Osteoblast (primary cell): ENCODE data around the gene CILP2. TPM values are rescaled to one million over a fixed set of nuclear protein-coding genes. Genes with fewer than 3 reads are reported as not detected.

Experiments used
- DNase-seq: peaks from one replicate; pipeline ENCODE4 v3.0.0; 2011; ENCODE audit warnings: low spot score, mixed read lengths; ENCODE audit not compliant: insufficient read length; ENCODE audit errors: missing footprints
- H2AFZ ChIP-seq: 2 replicates; pipeline ENCODE4 v1.6.0; 2011; ENCODE audit warnings: mild to moderate bottlenecking, low read length
- H3K27ac ChIP-seq: 2 replicates; pipeline ENCODE4 v1.5.1; 2011; ENCODE audit warnings: mild to moderate bottlenecking, low read depth, low read length, moderate library complexity
- H3K27me3 ChIP-seq: 2 replicates; pipeline ENCODE4 v1.6.0; 2012; ENCODE audit warnings: mild to moderate bottlenecking, control low read depth, inconsistent platforms, low read length, moderate library complexity; ENCODE audit not compliant: insufficient read depth
- H3K36me3 ChIP-seq: 2 replicates; pipeline ENCODE4 v1.5.1; 2011; ENCODE audit warnings: mild to moderate bottlenecking, low read length, control low read depth, moderate library complexity; ENCODE audit not compliant: insufficient read depth
- H3K4me1 ChIP-seq: 2 replicates; pipeline ENCODE4 v1.5.1; 2011; ENCODE audit warnings: mild to moderate bottlenecking, low read length, control low read depth, moderate library complexity; ENCODE audit not compliant: insufficient read depth
- H3K4me2 ChIP-seq: 2 replicates; pipeline ENCODE4 v1.6.0; 2011; ENCODE audit warnings: mild to moderate bottlenecking, low read length; ENCODE audit not compliant: insufficient read depth
- H3K4me3 ChIP-seq: fragments of 200-600 bp; sonication (generic); 3 replicates; pipeline ENCODE4 v1.5.1; 2012; ENCODE audit warnings: mild to moderate bottlenecking, low read length, inconsistent platforms; ENCODE audit not compliant: insufficient read depth
- H3K79me2 ChIP-seq: 2 replicates; pipeline ENCODE4 v1.6.0; 2012; ENCODE audit warnings: mild to moderate bottlenecking, low read length, control low read depth, inconsistent platforms; ENCODE audit not compliant: insufficient read depth
- H3K9me3 ChIP-seq: 2 replicates; pipeline ENCODE4 v1.5.1; 2011; ENCODE audit warnings: low read depth, low read length, control low read depth
- H4K20me1 ChIP-seq: 2 replicates; pipeline ENCODE4 v1.6.0; 2012; ENCODE audit warnings: mild to moderate bottlenecking, low read length, control low read depth; ENCODE audit not compliant: insufficient read depth
- total RNA-seq: library from RNA; depleted of rRNA; stranded (reverse); fragments of >200 nt; gene quantifications from 2 replicates; pipeline ENCODE4 v1.2.3, GENCODE V29; 2012
- TF ChIP-seq, protein P1 (sequence below): IDR thresholded peaks from 2 replicates; pipeline ENCODE4 v1.5.1; 2011; ENCODE audit warnings: mild to moderate bottlenecking, low read depth, low read length, moderate library complexity; ENCODE audit errors: extremely low read depth

The CILP2 gene
- total RNA-seq, 1 donor: 0.72 TPM

DNA sequence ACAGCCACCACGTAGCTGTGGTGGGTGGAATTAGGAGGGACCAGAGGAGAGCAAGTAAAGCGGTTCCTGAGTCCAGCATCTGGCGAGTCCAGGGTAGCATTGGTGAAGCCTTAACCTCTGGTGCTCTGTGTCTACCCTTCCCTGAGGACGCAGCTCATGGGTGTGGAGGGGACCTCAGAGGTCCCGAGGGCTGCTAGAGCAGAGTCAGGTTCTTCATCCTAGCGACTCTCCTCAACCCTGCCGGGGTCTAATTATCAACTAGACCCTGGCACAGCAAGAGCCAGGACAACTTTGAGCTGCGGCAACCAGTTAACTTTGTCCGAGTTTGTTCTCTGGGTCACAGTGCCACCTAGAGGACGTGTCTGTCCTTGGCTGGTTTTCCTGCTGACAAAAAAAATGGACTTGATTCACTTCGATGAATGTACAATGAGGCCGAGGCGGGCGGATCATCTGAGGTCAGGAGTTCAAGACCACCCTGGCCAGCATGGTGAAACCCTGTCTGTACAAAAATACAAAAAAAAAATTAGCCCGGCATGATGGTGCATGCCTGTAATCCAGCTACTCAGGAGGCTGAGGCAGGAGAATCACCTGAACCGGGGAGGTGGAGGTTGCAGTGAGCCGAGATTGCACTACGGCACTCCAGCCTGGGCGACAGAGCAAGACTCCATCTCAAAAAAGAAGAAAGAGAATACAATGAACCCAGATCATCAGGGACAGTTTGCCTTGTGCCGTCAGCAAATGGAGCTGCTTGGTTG, 47.7 kb upstream of the CILP2 start:
- peak overlapping the region; percentile 91 for H3K27ac ChIP-seq
- H3K36me3 ChIP-seq: peaks cover 24% of the 10 kb centered on the region
- H3K27me3 ChIP-seq: no peaks in the 10 kb centered on the region
- H2AFZ ChIP-seq: no peak overlapping the region
- TF ChIP-seq, protein P1, sequence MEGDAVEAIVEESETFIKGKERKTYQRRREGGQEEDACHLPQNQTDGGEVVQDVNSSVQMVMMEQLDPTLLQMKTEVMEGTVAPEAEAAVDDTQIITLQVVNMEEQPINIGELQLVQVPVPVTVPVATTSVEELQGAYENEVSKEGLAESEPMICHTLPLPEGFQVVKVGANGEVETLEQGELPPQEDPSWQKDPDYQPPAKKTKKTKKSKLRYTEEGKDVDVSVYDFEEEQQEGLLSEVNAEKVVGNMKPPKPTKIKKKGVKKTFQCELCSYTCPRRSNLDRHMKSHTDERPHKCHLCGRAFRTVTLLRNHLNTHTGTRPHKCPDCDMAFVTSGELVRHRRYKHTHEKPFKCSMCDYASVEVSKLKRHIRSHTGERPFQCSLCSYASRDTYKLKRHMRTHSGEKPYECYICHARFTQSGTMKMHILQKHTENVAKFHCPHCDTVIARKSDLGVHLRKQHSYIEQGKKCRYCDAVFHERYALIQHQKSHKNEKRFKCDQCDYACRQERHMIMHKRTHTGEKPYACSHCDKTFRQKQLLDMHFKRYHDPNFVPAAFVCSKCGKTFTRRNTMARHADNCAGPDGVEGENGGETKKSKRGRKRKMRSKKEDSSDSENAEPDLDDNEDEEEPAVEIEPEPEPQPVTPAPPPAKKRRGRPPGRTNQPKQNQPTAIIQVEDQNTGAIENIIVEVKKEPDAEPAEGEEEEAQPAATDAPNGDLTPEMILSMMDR: peak; percentile 84
- H3K4me1 ChIP-seq: peaks cover 33% of the 10 kb centered on the region
- peak overlapping the region; percentile 28 for H3K4me3 ChIP-seq
- no peaks in the 10 kb centered on the region for H3K9me3 ChIP-seq
- peaks cover 22% of the 10 kb centered on the region for H4K20me1 ChIP-seq
- peaks cover 82% of the 10 kb centered on the region for H3K79me2 ChIP-seq
- H3K4me2 ChIP-seq: peak overlapping the region; percentile 64
- peak; percentile 98 for DNase-seq

DNA sequence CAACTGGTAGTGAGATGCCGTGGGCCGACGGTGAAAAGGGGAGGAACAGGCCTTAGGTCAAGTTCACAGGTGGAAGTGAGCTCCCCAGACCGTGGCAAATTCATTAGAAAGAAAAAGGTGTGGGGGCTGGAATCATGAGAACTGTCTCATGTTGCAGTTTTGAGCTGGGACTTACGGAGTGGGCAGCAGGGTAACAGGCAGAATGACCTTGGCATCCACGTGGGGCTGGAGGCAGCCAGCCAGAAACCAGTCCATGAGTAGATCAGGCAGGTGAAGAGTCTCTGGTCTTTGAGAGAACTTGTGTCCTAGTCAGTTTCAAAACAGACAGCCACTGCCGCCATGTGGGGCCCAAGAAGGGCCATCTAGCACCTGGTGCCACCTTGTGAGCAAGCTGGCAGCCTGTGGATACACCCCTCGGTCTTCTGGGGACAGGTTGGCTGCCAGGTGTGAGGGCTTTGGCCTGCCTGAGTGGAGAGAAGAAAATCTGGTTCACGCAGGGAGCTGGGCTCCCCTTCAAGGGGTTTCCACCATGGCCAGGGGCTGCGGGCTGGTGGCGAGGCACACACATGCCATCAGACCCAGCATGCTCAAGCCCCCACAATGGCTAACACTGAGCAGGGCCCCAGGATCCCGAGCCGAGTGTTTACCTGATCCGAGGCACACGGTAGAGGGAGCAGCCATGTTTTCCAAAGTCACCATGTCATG, 46.6 kb upstream of the CILP2 start:
- Histone ChIP-seq H3K9me3 (no peaks in the 10 kb centered on the region), H3K4me2 (no peak overlapping the region), H3K27me3 (no peaks in the 10 kb centered on the region), H3K4me1 (peaks cover 29% of the 10 kb centered on the region), H3K27ac (no peak overlapping the region), H3K36me3 (peaks cover 33% of the 10 kb centered on the region), H4K20me1 (peaks cover 22% of the 10 kb centered on the region), H3K4me3 (no peak overlapping the region), H3K79me2 (peaks cover 82% of the 10 kb centered on the region), H2AFZ (no peak overlapping the region)
- TF ChIP-seq, protein P1: no peak
- DNase-seq: peak; percentile 75

DNA sequence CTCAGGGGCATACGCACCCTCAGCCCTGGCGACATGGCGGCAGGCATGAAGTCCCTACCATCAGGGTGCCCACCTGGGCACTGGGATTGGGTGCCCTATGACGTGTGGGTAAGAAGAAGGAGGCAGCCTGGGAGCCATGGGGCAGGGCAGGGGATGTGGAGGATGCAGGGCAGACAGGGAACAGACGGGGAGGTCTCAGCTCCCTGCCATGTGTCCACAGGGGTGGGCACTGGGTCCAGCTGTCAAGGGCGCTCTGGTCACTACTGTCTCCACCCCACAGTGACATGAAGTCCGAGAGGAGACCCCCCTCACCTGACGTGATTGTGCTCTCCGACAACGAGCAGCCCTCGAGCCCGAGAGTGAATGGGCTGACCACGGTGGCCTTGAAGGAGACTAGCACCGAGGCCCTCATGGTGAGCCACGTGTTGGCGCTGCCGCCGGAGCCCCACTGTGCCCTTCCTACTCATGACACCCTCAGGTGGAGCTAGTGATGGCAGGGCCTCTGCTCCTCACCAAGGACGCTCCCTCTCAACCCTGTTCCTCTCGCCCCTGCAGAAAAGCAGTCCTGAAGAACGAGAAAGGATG, 45.9 kb upstream of the CILP2 start:
- H3K4me1 ChIP-seq: peaks cover 29% of the 10 kb centered on the region
- peak; percentile 6 for DNase-seq
- H3K79me2 ChIP-seq: peaks cover 79% of the 10 kb centered on the region
- H3K4me2 ChIP-seq: no peak overlapping the region
- no peak overlapping the region for H2AFZ ChIP-seq
- peaks cover 38% of the 10 kb centered on the region for H3K36me3 ChIP-seq
- no peaks in the 10 kb centered on the region for H3K9me3 ChIP-seq
- no peak overlapping the region for H3K27ac ChIP-seq
- peaks cover 22% of the 10 kb centered on the region for H4K20me1 ChIP-seq
- no peak overlapping the region for H3K4me3 ChIP-seq
- TF ChIP-seq, protein P1: no peak
- H3K27me3 ChIP-seq: no peaks in the 10 kb centered on the region
